Measurements from ENCODE around the gene TSPAN4. TPM values are rescaled to one million over a fixed set of nuclear protein-coding genes. Genes with fewer than 3 reads are reported as not detected.

The TSPAN4 gene
- total and polyA plus RNA-seq, 8 donors: 46.9 to 132 (median 73.8) TPM

DNA sequence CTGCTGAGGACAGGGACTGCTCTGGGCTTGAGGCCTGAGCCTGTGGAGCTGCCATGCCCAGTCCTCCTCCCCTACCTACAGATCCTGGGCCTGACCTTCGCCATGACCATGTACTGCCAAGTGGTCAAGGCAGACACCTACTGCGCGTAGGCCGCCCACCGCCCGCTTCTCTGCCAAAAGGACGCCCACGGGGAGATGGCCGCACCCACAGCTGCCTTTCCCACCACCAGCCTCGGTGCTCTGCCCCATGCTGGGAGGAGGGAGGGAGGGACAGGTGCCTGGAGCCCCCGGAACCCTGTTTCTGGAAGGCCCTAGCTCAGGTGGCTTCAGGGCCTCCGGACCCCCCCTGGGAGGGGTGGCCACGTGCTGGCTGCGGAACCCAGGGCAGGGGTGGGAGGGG lies 23.8 kb downstream of the TSPAN4 start:
- TF ChIP-seq, protein P1, sequence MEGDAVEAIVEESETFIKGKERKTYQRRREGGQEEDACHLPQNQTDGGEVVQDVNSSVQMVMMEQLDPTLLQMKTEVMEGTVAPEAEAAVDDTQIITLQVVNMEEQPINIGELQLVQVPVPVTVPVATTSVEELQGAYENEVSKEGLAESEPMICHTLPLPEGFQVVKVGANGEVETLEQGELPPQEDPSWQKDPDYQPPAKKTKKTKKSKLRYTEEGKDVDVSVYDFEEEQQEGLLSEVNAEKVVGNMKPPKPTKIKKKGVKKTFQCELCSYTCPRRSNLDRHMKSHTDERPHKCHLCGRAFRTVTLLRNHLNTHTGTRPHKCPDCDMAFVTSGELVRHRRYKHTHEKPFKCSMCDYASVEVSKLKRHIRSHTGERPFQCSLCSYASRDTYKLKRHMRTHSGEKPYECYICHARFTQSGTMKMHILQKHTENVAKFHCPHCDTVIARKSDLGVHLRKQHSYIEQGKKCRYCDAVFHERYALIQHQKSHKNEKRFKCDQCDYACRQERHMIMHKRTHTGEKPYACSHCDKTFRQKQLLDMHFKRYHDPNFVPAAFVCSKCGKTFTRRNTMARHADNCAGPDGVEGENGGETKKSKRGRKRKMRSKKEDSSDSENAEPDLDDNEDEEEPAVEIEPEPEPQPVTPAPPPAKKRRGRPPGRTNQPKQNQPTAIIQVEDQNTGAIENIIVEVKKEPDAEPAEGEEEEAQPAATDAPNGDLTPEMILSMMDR (IDR thresholded peaks at IDR 0.05): no peak
- intact Hi-C loops (cut with DNase I): no loop called here
- peaks cover 0 to 43% of the 10 kb centered on the region in 2 donors for H3K36me3 ChIP-seq

DNA sequence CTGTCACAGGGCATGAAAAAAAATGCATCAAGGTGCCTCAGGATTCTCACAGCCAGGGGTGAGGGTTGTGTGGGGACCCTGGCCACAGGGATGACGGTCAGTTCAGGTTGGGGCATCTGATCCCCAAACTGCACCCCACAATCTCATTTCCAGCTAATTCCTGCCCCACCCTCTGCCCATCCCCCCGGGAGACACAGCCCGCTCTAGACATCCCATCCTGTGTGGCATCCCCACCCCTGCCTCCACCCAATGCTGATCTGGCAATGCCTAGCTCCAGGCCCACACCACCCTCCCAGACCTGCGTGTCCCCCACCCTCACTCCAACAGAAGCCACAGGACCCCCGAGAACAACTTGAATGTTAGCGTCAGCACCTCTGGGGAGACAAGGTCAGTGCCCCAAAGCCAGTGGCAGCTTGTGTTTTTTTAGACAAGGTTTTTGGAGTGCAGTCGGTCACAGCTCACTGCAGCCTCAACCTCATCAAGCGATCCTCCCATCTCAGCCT lies 25.3 kb downstream of the TSPAN4 start:
- Histone ChIP-seq H3K4me3 (no peak overlapping the region), H3K27me3 (no peaks in the 10 kb centered on the region), H3K4me1 (no peaks in the 10 kb centered on the region), H3K36me3 (peaks cover 0 to 38% of the 10 kb centered on the region in 2 donors), H3K27ac (no peak overlapping the region), H3K9me3 (no peaks in the 10 kb centered on the region)
- intact Hi-C loops (cut with DNase I): no loop called here
- TF ChIP-seq, protein P1 (IDR thresholded peaks at IDR 0.05): no peak
- ATAC-seq: no peak
- no peak for DNase-seq

More for the DNA sequence above, 23.8 kb downstream of the TSPAN4 start:
- ATAC-seq (no peak), DNase-seq (no peak)
- Histone ChIP-seq H3K27ac (no peak overlapping the region), H3K27me3 (no peaks in the 10 kb centered on the region), H3K9me3 (no peaks in the 10 kb centered on the region), H3K4me1 (no peaks in the 10 kb centered on the region), H3K4me3 (no peak overlapping the region)

DNA sequence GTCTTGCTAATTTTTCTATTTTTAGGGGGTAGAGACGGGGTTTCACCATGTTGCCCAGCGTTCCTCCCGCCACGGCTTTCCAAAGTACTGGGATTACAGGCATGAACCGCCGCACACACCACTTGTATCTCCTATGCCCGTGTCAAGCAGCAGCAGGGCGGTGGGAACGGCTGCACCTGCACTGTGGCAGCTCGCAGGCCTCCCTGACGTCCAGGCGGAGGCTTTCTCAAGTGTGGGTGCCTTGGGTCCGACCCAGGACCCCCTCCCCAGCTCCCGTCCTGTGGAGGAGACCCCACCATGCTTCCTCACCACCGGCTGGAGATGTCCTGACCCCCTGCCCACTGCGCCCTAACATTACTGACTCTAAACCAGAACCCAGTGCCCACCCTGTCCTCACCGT lies 25.7 kb downstream of the TSPAN4 start:
- H3K4me3 ChIP-seq: no peak overlapping the region
- DNase-seq (no peak), ATAC-seq (no peak)
- H3K27me3 ChIP-seq: no peaks in the 10 kb centered on the region
- H3K9me3 ChIP-seq: no peaks in the 10 kb centered on the region
- no peak overlapping the region for H3K27ac ChIP-seq
- H3K4me1 ChIP-seq: no peaks in the 10 kb centered on the region
- TF ChIP-seq, protein P1 (IDR thresholded peaks at IDR 0.05): no peak
- intact Hi-C loops (cut with DNase I): no loop called here
- H3K36me3 ChIP-seq: peaks cover 0 to 33% of the 10 kb centered on the region in 2 donors

DNA sequence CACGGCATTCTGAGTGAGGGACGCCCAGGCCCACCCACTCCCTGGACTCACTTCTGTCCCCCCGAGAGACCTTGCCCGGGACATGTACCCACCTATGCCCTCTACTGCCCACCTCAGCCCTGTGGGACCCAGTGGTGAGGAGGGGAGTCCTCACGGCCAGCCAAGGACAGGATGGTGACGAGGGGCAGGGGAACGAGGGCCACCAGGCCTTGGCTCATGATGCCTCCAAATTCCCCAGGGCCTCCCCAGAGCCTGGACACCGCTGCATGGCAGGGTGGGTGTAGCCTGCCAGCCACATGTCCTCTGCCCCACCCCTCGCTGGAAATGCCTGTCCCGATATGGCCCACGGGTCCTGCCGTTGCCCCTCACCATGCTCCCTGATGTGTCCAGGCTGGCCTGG lies 26.1 kb downstream of the TSPAN4 start:
- DNase-seq: no peak
- intact Hi-C loops (cut with DNase I): no loop called here
- no peaks in the 10 kb centered on the region for H3K9me3 ChIP-seq
- peaks cover 0 to 30% of the 10 kb centered on the region in 2 donors for H3K36me3 ChIP-seq
- no peak overlapping the region for H3K27ac ChIP-seq
- H3K4me3 ChIP-seq: no peak overlapping the region
- no peaks in the 10 kb centered on the region for H3K4me1 ChIP-seq
- no peak for ATAC-seq
- no peaks in the 10 kb centered on the region for H3K27me3 ChIP-seq
- TF ChIP-seq, protein P1 (IDR thresholded peaks at IDR 0.05): no peak

DNA sequence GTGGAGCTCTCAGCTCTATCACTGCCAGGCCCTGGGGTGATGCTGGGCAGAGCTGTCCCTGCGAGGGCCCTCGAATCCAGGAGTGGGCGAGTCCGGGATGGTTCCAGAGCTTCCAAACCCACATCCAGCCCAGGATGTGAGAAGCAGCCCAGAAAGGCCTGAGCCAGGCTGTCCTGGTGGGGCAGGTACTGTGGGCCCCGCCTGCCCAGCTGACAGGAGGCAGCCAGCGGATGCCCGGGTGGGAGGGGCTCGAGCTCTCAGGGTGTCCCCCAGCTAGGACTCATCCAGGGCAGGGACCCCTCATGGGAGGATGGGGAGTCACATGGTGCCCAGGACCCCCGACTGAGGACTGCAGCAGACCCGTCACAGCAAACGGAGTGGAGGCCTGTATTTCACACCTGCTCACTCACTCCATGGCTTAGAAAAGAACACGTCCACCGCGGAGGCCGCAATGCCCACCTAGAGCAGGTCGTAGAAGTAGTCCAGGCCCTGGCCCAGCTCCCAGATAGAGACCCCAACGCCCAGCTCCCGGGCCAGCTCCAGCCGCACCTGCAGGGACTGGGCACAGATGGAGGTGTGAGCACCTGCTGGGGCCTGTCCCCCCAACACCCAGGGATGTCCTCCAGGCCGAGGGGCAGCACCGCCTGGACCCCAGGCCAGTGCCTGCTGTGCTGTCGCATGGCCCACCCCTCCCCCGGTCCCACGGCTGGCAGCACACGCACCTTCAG lies 26.9 kb downstream of the TSPAN4 start:
- intact Hi-C loops (cut with DNase I): no loop called here
- DNase-seq: no peak
- Histone ChIP-seq H3K4me3 (no peak overlapping the region), H3K36me3 (peaks cover 0 to 24% of the 10 kb centered on the region in 2 donors), H3K27ac (no peak overlapping the region), H3K27me3 (no peaks in the 10 kb centered on the region), H3K4me1 (no peaks in the 10 kb centered on the region), H3K9me3 (no peaks in the 10 kb centered on the region)
- no peak for ATAC-seq
- TF ChIP-seq, protein P1 (IDR thresholded peaks at IDR 0.05): no peak
